SK-N-SH (cell line): ENCODE results near the gene NELFE. TPM values are rescaled to one million over a fixed set of nuclear protein-coding genes. Genes with fewer than 3 reads are reported as not detected.

Source experiments
- CTCF ChIA-PET: fragments of 300-600, 350-600 bp; formaldehyde crosslinking; extraction: SDS; loops from one replicate; lab custom pipeline; 2021; lab: Yijun Ruan, JAX
- POLR2A ChIA-PET: fragments of 350-600 bp; sonication (Branson Sonifier 250); formaldehyde crosslinking; extraction: SDS; loops from one replicate; lab custom pipeline; 2020; ENCODE audit warnings: antibody characterized with exemption, inconsistent platforms; lab: Yijun Ruan, JAX
- DNase-seq: peaks from one replicate; pipeline ENCODE4 v3.0.0; 2012
- H2AFZ ChIP-seq: fragments of 200-600 bp; sonication (generic); 2 replicates; pipeline ENCODE4 v1.8.1; 2016; ENCODE audit warnings: antibody characterized with exemption, mild to moderate bottlenecking, low read depth
- H3F3A ChIP-seq: fragments of 200-600 bp; sonication (generic); replicated peaks from 2 replicates; pipeline ENCODE3; 2016; ENCODE audit warnings: antibody characterized with exemption, mild to moderate bottlenecking; ENCODE audit not compliant: insufficient read depth
- H3K27ac ChIP-seq, 2 experiments: fragments of 200-500 bp in 1 of 2; fragments of 200-600 bp in 1 of 2; sonication (Bioruptor generic) in 1 of 2; sonication (generic), shearing (Covaris generic) in 1 of 2; 2 replicates each; pipeline versions ENCODE4 v1.5.1 to v1.6.1; 2014 to 2016; ENCODE audit warnings: low read depth in 2 of 2, inconsistent platforms in 1 of 2, low read length in 1 of 2, mild to moderate bottlenecking in 1 of 2, mixed read lengths in 1 of 2
- H3K27me3 ChIP-seq: fragments of 200-600 bp; sonication (generic), shearing (Covaris generic); 2 replicates; pipeline ENCODE4 v1.6.1; 2016; ENCODE audit warnings: mixed run types; ENCODE audit not compliant: insufficient read depth
- H3K36me3 ChIP-seq, 2 experiments: fragments of 200-500 bp in 1 of 2; fragments of 200-600 bp in 1 of 2; sonication (Bioruptor generic) in 1 of 2; sonication (generic) in 1 of 2; replicated peaks in 1 of 2; 2 replicates each; pipeline versions ENCODE3 to v1.5.1; 2014 to 2016; ENCODE audit warnings: low read length in 1 of 2, mild to moderate bottlenecking in 1 of 2; ENCODE audit not compliant: insufficient read depth in 2 of 2, control insufficient read depth in 1 of 2
- H3K4me1 ChIP-seq, 2 experiments: fragments of 200-500 bp in 1 of 2; fragments of 200-600 bp in 1 of 2; sonication (Bioruptor generic) in 1 of 2; sonication (generic), shearing (Covaris generic) in 1 of 2; 2 replicates each; pipeline versions ENCODE4 v1.5.1 to v1.6.1; 2014 to 2016; ENCODE audit warnings: low read depth in 1 of 2, low read length in 1 of 2, mixed run types in 1 of 2; ENCODE audit not compliant: insufficient read depth in 2 of 2, control insufficient read depth in 1 of 2
- H3K4me2 ChIP-seq: fragments of 200-600 bp; sonication (generic), shearing (Covaris generic); 2 replicates; pipeline ENCODE4 v1.6.1; 2017; ENCODE audit warnings: mixed run types
- H3K4me3 ChIP-seq, 2 experiments: fragments of 200-500 bp in 1 of 2; fragments of 200-600 bp in 1 of 2; sonication (Bioruptor generic) in 1 of 2; sonication (generic), shearing (Covaris generic) in 1 of 2; 2 replicates each; pipeline versions ENCODE4 v1.5.1 to v1.8.1; 2014 to 2016; ENCODE audit warnings: low read depth in 2 of 2, inconsistent platforms in 1 of 2, low read length in 1 of 2, mild to moderate bottlenecking in 1 of 2, mixed read lengths in 1 of 2, moderate library complexity in 1 of 2
- H3K79me2 ChIP-seq: fragments of 200-600 bp; sonication (generic); 2 replicates; pipeline ENCODE4 v1.8.1; 2017; ENCODE audit warnings: mild to moderate bottlenecking; ENCODE audit not compliant: insufficient read depth
- H3K9ac ChIP-seq: fragments of 200-600 bp; sonication (generic); 2 replicates; pipeline ENCODE4 v1.6.1; 2017; ENCODE audit warnings: mixed run types
- H3K9me2 ChIP-seq: fragments of 200-600 bp; sonication (generic); 2 replicates; pipeline ENCODE4 v1.6.1; 2017; ENCODE audit warnings: mixed run types
- H3K9me3 ChIP-seq: fragments of 200-600 bp; sonication (generic); 2 replicates; pipeline ENCODE4 v1.6.1; 2017; ENCODE audit warnings: mixed run types, mild to moderate bottlenecking, moderate library complexity
- H4K20me1 ChIP-seq: fragments of 200-600 bp; sonication (generic); 2 replicates; pipeline ENCODE4 v1.6.1; 2017; ENCODE audit warnings: mild to moderate bottlenecking, mixed run types; ENCODE audit not compliant: insufficient read depth
- ELF1 ChIP-seq: IDR thresholded peaks from 2 replicates; pipeline ENCODE4 v1.4.0; 2012
- EP300 ChIP-seq, 2 experiments: IDR thresholded peaks; 2 replicates each; pipeline versions ENCODE4 v1.4.0 to v1.6.1; 2012; ENCODE audit warnings: borderline replicate concordance in 1 of 2, low read depth in 1 of 2, low read length in 1 of 2
- MXI1 ChIP-seq: IDR thresholded peaks from 2 replicates; pipeline ENCODE4 v1.6.1; 2012; ENCODE audit warnings: mild to moderate bottlenecking, low read depth, low read length, improper control_type of control experiment
- NFIC ChIP-seq: IDR thresholded peaks from 2 replicates; pipeline ENCODE4 v1.4.0; 2012; ENCODE audit warnings: borderline replicate concordance
- NRF1 ChIP-seq: IDR thresholded peaks from 2 replicates; pipeline ENCODE4 v1.6.1; 2012; ENCODE audit warnings: low read depth, mild to moderate bottlenecking, low read length
- POLR2AphosphoS5 ChIP-seq: IDR thresholded peaks from 2 replicates; pipeline ENCODE4 v1.6.1; 2012; ENCODE audit warnings: low read depth, low read length
- RXRA ChIP-seq: IDR thresholded peaks from 2 replicates; pipeline ENCODE4 v1.4.0; 2012; ENCODE audit warnings: low read depth, mild to moderate bottlenecking, borderline replicate concordance
- TCF12 ChIP-seq: IDR thresholded peaks from 2 replicates; pipeline ENCODE4 v1.4.0; 2012
- WGBS: methylation state at CpG from one replicate; pipeline ENCODE4 v1.1.6; 2017; ENCODE audit warnings: low lambda C conversion rate; 5-methylcytosine and 5-hydroxymethylcytosine counted together
- polyA plus RNA-seq, 3 experiments: library from polyadenylated mRNA; depleted of rRNA; stranded (reverse); fragments of >200 nt; gene quantifications; 2 replicates each; pipeline ENCODE4 v1.2.3, GENCODE V29; 2012
- TF ChIP-seq, protein P1 (sequence below): fragments of 200-600 bp; sonication (generic); IDR thresholded peaks from 2 replicates; pipeline ENCODE4 v1.6.1; 2017; ENCODE audit warnings: antibody characterized with exemption, mild to moderate bottlenecking, moderate library complexity
- TF ChIP-seq, protein P2 (sequence below): fragments of 150-350 bp; IDR thresholded peaks from 2 replicates; pipeline ENCODE4 v1.6.1; 2016; ENCODE audit warnings: mild to moderate bottlenecking, low read depth, low read length
- TF ChIP-seq, protein P3 (sequence below): IDR thresholded peaks from 2 replicates; pipeline ENCODE4; 2012
- TF ChIP-seq, protein P4 (sequence below): IDR thresholded peaks from 2 replicates; pipeline ENCODE4 v1.4.0; 2012; ENCODE audit warnings: low read depth, borderline replicate concordance

The NELFE gene
- polyA plus RNA-seq, 1 of the 3 experiments (the other 2 are of a cell fraction): 116 TPM

DNA sequence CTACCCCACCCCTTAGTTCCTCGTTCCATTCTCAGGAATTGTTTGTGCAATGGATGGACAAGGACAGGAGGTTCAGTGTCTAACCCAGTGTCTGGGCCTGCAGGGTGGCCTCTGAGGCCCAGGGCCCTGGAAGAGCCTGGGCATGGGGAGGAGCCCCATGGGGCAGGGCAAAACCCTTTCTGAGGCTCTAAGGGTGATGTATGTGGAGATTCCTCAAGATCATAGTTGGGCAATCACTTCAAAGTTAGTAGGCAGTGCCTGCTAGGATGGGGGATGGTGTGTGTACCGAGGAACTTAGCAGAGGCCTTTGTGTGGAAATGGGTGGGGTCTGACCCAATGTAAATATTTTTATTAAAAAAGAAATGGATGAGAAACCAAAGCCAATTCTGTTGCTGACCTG lies 38.0 kb downstream of the NELFE start (continued):
- TF ChIP-seq, protein P1, sequence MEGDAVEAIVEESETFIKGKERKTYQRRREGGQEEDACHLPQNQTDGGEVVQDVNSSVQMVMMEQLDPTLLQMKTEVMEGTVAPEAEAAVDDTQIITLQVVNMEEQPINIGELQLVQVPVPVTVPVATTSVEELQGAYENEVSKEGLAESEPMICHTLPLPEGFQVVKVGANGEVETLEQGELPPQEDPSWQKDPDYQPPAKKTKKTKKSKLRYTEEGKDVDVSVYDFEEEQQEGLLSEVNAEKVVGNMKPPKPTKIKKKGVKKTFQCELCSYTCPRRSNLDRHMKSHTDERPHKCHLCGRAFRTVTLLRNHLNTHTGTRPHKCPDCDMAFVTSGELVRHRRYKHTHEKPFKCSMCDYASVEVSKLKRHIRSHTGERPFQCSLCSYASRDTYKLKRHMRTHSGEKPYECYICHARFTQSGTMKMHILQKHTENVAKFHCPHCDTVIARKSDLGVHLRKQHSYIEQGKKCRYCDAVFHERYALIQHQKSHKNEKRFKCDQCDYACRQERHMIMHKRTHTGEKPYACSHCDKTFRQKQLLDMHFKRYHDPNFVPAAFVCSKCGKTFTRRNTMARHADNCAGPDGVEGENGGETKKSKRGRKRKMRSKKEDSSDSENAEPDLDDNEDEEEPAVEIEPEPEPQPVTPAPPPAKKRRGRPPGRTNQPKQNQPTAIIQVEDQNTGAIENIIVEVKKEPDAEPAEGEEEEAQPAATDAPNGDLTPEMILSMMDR: no peak

DNA sequence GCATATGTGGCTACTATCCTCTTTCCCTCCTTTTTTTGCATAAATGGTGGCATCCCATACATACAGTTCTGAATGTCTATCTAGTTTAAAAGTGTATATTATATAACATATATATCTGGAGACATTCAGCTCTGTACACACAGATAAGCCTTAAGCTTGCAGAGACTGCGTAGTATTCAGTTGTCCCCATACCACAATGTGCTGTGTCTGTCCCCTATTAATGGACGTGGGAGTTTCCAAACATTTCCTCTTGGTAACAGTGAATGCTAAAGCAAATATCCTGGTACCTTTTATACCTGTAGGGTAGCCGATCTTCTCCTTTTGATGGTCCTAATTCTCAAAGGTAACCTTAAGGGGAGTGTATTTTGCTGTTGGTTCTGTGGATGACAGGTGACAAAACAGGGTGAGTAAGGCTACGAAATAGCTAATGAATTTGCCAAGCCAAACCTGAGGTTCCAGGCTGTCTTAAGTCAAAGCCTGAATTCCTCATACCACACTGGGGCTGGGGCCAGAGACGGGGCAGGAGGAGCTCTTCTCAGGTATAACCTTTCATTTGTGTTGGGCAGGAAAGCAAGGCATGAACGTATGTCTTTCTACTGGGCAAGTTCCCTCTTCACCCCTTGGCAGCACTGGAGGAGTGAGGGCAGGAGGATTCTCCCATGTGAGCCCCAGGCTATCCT lies 39.0 kb downstream of the NELFE start:
- Histone ChIP-seq H3K79me2 (no peaks in the 10 kb centered on the region), H3K4me2 (no peak overlapping the region), H2AFZ (no peak overlapping the region), H3K27ac (no peak overlapping the region), H3K9me2 (no peaks in the 10 kb centered on the region), H4K20me1 (no peaks in the 10 kb centered on the region), H3K4me3 (no peak overlapping the region), H3K9ac (no peak overlapping the region), H3K9me3 (no peaks in the 10 kb centered on the region), H3K36me3 (no peaks in the 10 kb centered on the region), H3F3A (no peaks in the 10 kb centered on the region), H3K4me1 (no peaks in the 10 kb centered on the region), H3K27me3 (no peaks in the 10 kb centered on the region)
- 70% methylated on average over 6 of the region's 6 CpGs for WGBS
- ChIA-PET POLR2A (no interaction called here), CTCF (interaction anchor here (3.3 kb wide), 1 partner anchor 32 kb away, joined by 11 read pairs; no protein-coding TSS in a partner anchor)
- TF ChIP-seq POLR2AphosphoS5 (no peak), NFIC (no peak), RXRA (no peak)
- TF ChIP-seq, protein P2, sequence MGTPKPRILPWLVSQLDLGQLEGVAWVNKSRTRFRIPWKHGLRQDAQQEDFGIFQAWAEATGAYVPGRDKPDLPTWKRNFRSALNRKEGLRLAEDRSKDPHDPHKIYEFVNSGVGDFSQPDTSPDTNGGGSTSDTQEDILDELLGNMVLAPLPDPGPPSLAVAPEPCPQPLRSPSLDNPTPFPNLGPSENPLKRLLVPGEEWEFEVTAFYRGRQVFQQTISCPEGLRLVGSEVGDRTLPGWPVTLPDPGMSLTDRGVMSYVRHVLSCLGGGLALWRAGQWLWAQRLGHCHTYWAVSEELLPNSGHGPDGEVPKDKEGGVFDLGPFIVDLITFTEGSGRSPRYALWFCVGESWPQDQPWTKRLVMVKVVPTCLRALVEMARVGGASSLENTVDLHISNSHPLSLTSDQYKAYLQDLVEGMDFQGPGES: no peak
- no peak for DNase-seq

DNA sequence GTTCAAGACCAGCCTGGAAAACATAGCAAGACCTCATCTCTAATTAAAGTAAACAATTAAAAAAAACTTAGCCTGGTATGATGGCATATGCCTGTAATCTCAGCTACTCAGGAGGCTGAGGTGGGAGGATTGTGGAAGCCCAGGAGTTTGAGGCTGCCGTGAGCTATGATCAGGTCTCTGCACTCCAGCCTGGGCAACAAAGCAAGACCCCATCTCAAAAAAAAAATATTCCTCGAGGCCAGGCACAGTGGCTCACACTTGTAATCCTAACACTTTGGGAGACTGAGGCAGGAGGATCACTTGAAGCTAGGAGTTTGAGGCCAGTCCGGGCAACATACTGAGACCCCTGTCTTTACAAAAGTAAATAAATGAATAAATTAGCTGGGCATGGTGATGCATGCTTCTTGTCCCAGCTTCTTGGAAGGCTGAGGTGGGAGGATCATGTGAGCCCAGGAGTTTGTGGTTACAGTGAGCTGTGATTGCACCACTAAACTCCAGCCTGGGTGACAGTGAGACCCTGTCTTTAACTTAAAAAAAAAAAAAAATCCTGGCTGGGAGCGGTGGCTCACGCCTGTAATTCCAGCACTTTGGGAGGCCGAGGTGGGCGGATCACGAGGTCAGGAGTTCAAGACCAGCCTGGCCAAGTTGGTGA lies 40.6 kb downstream of the NELFE start:
- no peaks in the 10 kb centered on the region for H3K27me3 ChIP-seq
- DNase-seq: no peak
- ChIA-PET CTCF (interaction anchor here (0.7 to 3.3 kb wide), 3 partner anchors 34 to 130 kb away, joined by 3 to 11 read pairs (median 4); no protein-coding TSS in a partner anchor), POLR2A (no interaction called here)
- no peak overlapping the region for H3K4me3 ChIP-seq
- no peak for TF ChIP-seq ELF1
- TF ChIP-seq, protein P3, sequence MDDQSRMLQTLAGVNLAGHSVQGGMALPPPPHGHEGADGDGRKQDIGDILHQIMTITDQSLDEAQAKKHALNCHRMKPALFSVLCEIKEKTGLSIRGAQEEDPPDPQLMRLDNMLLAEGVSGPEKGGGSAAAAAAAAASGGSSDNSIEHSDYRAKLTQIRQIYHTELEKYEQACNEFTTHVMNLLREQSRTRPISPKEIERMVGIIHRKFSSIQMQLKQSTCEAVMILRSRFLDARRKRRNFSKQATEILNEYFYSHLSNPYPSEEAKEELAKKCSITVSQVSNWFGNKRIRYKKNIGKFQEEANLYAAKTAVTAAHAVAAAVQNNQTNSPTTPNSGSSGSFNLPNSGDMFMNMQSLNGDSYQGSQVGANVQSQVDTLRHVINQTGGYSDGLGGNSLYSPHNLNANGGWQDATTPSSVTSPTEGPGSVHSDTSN: no peak
- TF ChIP-seq, protein P1: no peak
- TF ChIP-seq TCF12: no peak
- TF ChIP-seq MXI1: no peak
- TF ChIP-seq EP300 (IDR thresholded peaks at IDR 0.05; ENCODE audit: borderline replicate concordance in 1 of 2, low read depth in 1 of 2, low read length in 1 of 2): no peak
- no peak for TF ChIP-seq NRF1
- TF ChIP-seq, protein P4, sequence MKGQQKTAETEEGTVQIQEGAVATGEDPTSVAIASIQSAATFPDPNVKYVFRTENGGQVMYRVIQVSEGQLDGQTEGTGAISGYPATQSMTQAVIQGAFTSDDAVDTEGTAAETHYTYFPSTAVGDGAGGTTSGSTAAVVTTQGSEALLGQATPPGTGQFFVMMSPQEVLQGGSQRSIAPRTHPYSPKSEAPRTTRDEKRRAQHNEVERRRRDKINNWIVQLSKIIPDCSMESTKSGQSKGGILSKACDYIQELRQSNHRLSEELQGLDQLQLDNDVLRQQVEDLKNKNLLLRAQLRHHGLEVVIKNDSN: no peak
- H3K27ac ChIP-seq: no peak overlapping the region
- H3K9me3 ChIP-seq: no peaks in the 10 kb centered on the region
- no peaks in the 10 kb centered on the region for H3K36me3 ChIP-seq
- no peaks in the 10 kb centered on the region for H3K79me2 ChIP-seq
- no peaks in the 10 kb centered on the region for H4K20me1 ChIP-seq
- H3K4me1 ChIP-seq: no peaks in the 10 kb centered on the region
- no peaks in the 10 kb centered on the region for H3K9me2 ChIP-seq
- WGBS: 62% methylated on average over 8 of the region's 8 CpGs
- H3K9ac ChIP-seq: no peak overlapping the region
- no peak overlapping the region for H3K4me2 ChIP-seq
- H2AFZ ChIP-seq: no peak overlapping the region
- H3F3A ChIP-seq: no peaks in the 10 kb centered on the region
